HG03460 (cell line): ENCODE data around the gene COA3.

ENCODE experiments used
- ATAC-seq: cut with Tn5 transposase; IDR thresholded peaks from one replicate; pipeline ENCODE4 v1.9.1; 2021; ENCODE audit not compliant: unreplicated experiment

The COA3 gene

DNA sequence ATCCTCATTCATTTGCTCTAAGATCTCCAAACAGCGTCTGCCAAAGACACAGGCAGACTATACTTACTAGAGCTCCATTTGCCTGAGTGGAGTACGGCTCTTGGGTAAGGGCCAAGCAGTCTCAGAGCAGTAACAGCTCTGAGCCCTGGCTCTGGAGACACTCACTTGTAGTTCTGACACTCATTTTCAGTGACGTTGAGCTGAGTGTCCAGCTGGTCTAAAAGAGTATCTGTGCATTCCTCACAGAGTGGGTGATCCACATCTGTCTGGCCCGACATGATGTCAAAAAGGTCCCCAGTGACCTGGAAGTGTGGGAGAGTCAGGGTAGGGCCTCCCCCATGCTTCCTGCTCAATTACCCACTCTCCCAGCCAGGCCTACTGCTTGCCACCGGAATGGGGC, 19.9 kb upstream of the COA3 start:
- ATAC-seq, result no peak

DNA sequence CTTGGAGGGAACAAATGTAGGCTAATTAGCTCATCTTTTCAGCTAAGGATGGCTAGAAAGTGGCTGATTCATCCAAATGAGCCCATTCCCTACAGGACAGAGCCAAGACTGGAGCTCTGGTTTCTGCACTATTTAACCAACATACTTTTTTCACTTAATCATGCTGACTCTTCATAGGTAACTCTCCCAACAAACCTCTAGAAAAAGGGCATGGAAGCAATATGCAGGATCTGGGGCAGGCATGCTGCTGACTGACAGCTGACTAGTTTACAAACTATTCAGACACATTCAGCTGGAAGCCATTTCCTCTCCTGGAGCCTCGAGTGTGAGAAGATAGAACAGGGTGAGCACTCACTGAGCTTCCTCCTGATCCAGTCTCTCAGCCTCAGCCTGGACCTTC, 19.4 kb upstream of the COA3 start:
- ATAC-seq, result no peak

DNA sequence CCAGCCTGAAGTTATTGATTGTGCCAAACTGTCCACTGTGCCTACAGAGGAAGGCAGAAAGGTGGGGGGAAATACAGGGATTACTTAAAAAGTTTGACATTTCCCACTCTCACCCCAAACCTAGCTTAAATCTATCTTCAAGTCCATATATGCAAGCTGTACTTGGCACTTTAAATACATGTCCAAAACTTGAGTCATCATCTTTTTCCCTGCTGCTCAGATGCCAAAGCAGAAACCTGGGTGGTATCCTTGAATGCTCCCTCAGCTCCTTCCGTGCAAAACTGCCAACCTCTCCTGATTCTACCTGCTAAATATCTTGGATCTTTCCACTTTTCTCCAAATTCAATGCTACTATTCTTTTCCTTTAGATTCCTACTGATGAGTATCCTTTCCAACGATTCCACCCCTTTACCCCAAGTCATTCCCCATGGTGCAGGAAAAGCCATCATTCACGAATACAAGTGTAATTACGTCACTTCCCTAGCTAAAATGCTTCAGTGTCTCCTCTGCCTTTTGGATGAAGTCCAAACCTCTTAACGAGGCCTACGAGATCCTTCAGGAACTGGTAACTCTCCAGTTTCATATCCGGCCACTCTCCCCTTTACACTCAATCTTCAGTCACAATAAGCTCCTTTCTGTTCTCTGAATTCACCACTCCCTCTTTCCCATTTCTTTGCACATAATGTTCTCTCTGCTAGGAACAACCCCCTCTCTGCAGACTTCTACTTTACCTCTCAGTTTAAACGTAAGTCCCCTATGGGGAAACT, 16.3 kb upstream of the COA3 start:
- no peak for ATAC-seq

DNA sequence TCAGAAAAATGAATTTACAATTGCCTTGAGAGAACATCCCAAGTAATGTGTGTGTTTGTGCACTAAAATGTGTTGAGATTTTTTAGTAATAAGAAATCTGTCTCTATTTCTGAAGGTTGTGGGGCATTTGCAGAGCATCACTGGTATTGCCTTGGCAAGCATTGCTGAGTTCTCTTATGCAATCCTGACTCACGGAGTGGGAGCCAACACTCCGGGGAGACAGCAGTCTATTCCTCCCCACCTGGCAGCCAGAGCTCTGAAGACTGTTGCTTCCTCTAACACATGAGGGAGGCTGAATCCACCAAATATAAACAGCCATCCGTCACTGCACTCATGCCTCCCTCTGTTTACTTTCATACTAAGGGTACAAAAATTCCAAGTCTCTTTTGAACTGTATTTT, 10.7 kb upstream of the COA3 start:
- ATAC-seq, result no peak

DNA sequence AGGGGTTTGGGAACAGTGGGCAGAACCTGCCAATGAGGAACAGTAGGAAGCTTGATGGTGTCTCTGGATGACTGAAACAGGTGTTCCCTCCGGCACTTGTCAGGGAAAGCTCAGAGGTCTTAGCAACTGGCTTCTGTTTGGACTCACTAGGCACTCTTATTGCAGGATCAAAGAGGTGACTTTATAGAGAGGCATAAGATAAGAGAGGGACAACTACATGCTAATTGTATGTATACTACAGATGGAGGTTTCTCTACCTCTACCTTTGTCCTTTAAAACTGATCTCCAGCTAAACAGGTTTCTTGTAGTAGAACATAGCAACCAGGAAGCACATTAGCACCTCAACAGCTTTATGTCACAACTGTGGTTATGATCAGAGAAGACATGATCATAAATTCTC, 7.7 kb upstream of the COA3 start:
- no peak for ATAC-seq

DNA sequence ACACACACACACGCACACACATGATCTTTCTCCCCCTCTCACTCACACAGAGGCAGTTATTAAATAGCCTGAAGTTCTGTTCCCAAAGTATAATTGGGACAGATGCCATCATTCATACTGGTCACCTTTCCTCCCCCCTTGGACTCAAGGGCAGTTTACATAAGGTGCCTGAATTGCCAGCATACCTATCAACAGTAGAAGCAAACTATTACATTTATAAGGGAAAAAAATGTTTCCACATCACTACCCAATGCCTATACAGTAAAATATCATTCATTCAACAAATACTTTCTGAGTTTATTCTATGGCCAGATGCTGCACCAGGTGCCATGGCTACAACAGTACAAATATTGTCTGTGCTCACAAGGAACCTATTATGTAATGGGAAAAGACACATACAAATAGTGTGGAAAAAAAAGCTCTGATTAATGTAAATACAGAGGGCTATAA, 6.4 kb upstream of the COA3 start:
- no peak for ATAC-seq

DNA sequence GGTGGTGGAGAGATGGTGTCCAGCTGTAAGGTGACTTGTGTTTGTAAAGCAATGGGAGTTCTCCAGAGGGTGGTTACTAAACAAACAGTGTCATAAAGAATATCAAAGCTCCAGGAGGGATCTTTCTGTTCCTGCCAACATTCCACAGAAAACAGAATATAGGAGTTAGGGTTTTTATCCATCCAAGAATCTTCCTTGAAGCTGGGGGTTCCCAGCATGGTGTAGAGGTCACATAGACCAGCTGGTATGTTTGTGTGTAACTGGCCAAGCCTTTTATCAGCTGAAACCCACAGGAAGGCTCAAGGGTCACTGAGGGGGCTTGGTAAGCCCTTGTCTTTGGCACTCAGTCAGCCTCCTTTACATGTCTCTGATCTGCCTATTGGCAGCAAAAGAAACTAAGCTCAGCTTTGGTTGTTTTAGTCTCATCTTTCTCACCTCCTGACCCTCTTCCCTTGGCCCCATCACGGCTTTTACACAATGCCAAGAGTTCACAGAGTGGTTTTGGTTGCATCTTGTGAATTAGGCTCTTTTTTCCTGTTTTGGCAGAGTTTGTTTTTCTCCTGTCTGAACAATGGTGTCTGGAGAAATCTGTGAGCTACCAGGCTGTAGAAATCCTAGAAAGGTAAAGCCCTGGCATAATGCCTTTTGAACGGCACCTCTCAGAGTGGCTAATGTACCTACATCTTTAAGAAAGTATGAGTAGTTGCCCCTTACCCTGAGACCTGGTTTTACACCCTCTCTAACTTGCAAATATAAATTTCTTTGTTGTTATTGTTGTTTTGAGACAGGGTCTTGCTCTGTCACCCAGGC, 4.8 kb upstream of the COA3 start:
- ATAC-seq, result no peak

DNA sequence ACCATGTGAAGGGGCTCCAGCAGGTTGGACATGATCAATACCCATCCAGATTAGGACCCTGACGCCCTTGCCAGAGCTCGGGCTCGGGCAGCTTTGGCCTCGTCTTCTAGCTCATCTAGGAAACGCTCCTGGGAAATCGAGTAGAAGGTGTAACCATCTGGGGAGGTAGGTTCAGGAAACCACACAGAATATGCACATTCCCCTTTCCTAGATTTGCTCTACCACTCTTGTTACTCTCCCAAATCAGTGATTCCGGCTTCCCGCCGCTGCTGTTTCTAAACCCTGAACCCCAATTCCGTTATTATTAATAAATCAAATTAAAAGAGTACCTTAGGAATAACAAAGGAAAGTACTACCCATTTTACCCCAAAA, 507 bp downstream of the COA3 start:
- no peak for ATAC-seq

DNA sequence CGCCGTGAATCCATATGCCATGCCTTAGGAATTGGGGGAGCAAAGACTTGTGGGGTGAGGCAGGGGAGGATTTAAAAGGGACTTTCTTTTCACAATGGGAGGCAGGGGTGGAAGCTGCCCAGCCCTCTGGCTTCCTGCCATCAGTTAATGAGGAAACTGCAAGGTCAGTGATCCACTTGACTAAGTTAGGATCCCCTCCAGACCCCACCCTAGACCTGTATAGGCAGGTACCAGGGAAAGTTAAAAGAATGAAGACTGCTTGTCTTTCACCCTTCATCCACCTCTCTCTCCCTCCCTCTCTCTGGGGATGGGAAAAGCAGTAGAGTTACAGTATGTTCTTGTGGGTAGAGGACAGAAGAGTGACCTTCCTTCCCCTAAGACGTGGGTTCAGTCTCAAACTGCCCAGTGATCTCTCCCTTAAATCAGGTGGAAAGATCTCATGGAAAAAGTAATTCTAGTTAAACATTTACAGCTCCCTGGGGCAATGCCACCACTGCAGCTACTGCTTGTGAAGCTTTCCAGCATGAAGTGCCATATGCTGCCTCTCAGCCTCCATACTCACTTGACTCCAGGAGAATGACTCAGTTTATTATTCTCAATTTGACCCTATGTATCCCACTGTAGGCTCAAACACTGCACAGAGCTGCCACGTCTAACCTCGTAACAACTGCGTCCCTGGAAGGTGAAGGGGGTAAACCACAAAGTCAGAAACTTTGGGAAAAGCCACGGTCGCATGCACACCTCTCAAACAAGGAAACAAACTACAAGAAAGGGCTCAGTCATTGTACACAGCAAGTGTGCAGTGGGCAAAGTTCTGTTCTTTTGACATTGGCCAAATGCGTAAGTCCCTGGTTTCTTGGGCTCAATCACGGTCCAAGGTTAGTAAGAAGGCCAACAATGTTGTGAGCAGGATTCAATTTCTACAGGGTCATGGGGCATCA, 1.2 kb downstream of the COA3 start:
- ATAC-seq, result no peak

DNA sequence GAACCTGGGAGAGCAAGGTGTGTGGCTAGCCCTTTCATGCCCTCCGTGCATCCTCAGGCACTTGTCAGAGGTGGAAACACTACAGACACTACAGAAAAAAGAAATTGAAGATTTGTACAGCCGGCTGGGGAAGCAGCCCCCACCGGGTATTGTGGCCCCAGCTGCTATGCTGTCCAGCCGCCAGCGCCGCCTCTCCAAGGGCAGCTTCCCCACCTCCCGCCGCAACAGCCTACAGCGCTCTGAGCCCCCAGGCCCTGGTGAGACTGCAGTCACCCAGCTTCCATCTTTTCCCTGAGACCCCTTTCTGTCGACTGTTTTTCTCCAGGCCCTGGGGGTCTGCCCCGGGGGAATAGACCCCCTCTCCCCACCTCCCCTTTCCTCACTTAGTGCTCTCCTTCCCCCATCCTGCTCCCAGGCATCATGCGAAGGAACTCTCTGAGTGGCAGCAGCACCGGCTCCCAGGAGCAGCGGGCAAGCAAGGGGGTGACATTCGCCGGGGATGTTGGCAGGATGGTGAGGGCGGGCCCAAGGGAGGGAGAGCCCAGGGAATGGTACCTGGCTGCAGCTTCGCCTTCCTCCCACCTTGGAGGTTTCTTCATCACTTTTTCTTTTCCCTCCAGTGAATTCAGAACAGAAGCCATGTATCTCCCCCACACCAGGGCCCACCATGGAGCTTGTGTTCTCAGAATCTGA, 2.3 kb downstream of the COA3 start:
- ATAC-seq, result no peak

DNA sequence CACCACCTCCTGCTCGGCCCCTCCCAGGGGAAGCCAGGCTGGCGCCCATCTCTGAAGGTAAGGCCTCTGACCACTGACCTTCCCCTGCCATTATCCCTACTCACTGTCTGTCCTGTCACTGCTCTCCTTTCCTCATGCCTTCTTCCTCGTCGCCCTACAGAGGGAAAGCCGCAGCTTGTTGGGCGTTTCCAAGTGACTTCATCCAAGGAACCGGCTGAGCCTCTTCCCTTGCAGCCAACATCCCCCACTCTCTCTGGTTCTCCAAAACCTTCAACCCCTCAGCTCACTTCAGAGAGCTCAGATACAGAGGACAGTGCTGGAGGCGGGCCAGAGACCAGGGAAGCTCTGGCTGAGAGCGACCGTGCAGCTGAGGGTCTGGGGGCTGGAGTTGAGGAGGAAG, 3.0 kb downstream of the COA3 start:
- no peak for ATAC-seq

DNA sequence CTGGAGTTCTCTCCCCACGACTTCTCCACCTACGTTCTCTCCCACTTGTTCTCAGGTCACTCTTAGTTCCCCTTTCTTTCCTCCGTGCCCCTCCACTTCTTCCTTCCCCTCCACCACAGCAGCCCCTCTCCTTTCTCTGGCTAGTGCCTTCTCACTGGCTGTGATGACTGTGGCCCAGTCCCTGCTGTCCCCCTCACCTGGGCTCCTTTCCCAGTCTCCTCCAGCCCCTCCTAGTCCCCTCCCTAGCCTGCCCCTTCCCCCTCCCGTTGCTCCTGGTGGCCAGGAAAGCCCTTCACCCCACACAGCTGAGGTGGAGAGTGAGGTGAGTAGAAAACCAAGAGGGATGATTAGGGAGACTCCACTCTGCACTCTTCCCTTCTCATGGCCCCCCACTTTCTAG, 3.4 kb downstream of the COA3 start:
- ATAC-seq, result no peak

DNA sequence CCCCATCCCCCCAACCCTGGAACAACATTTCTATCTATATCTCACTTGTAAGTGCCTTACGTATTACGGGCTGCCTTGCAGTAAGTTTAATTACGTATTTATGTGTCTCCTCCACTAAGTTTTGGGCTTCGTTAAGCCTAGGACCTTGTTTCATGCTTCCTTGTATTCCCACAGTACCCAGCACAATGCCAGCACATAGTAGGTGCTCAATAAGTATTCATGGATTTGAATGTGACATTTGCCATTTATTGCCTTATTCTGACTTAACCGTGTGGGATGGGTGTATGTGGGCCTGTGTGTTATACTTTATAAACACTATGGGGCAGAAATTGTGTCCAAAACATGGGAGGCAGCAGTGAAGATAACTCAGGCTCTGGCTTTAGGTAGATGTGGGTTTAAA, 6.0 kb downstream of the COA3 start:
- ATAC-seq, result no peak

DNA sequence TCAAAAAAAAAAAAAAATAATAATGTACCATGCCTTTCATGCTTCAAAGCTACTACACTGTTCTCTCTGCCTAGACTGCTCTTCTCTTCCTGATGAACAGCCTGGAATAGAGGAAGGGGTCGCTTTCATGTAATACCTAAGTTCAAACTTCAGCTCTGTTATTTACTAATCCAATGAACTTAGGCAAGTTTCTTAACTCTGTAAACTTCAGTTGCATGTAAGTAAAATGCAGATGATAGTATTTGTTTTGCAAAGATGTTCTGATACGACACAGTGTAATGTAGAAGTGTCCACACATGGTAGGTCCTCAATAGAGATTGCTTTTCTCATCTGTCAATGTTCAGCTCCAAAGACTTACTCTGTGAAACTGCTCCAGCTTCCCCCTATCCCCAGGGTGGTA, 6.6 kb downstream of the COA3 start:
- no peak for ATAC-seq

DNA sequence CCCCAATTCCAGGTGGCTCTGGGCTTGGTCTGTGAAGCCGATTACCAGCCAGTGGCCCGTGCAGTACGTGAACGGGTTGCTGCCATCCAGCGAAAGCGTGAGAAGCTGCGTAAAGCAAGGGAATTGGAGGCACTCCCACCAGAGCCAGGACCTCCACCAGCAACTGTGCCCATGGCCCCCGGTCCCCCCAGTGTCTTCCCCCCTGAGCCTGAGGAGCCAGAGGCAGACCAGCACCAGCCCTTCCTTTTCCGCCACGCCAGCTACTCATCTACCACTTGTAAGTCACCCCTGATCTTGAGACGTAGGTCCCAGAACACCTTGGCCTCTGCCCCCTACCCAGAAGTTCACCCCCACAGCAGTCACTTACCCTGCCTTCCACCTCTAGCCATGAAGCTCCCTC, 11.2 kb downstream of the COA3 start:
- ATAC-seq, result no peak

DNA sequence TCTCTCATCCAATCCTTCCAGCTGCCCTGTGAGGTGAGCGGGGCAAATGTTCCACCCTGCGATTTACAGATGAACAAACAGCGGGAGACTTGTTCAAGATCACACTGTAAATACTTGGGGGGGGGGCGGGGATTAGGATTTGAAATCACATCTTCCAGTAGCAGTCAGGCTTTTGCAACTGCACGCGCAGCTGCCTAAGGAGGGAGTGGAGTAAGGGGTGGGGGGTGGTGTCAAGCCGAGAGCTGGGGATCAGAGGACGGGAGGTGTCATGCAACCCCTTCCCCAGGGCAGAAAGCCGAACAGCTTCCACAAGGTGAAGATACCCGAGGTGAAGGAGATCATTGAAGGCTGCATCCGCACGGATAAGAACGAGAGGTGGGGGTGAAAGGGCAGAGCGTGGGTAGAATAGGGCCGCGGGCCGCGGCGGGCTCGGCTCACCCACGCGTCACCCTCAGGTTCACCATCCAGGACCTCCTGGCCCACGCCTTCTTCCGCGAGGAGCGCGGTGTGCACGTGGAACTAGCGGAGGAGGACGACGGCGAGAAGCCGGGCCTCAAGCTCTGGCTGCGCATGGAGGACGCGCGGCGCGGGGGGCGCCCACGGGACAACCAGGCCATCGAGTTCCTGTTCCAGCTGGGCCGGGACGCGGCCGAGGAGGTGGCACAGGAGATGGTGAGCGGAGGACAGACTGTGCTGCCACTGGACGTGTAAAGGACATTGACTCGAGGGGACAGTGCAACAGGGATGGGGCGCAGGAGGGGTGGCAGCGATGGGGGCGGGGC, 13.5 kb downstream of the COA3 start:
- ATAC-seq, result no peak

DNA sequence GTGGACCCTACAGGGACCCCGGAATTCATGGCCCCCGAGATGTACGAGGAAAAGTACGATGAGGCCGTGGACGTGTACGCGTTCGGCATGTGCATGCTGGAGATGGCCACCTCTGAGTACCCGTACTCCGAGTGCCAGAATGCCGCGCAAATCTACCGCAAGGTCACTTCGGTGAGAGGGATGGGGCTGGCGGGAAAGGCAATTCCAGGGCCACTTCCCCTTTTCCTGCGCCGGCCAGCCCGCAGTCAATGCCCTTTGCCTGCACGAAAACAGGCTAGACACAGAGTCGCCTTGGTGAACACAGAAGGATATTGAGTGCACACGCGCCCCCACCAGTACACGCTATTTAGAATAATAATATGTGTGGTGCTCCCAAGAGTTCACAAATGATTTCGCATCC, 14.1 kb downstream of the COA3 start:
- no peak for ATAC-seq

DNA sequence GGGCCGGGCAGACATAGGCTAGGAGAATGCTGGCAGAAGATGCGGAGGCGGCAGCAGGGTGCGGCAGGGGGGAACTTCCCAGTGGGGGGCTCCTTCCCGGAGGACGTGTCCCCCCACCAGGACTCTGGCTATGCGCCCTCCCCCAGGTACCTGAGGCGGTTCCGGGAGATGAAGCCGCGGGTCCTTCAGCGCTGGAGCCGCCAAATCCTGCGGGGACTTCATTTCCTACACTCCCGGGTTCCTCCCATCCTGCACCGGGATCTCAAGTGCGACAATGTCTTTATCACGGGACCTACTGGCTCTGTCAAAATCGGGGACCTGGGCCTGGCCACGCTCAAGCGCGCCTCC, 14.7 kb downstream of the COA3 start:
- ATAC-seq, result no peak

DNA sequence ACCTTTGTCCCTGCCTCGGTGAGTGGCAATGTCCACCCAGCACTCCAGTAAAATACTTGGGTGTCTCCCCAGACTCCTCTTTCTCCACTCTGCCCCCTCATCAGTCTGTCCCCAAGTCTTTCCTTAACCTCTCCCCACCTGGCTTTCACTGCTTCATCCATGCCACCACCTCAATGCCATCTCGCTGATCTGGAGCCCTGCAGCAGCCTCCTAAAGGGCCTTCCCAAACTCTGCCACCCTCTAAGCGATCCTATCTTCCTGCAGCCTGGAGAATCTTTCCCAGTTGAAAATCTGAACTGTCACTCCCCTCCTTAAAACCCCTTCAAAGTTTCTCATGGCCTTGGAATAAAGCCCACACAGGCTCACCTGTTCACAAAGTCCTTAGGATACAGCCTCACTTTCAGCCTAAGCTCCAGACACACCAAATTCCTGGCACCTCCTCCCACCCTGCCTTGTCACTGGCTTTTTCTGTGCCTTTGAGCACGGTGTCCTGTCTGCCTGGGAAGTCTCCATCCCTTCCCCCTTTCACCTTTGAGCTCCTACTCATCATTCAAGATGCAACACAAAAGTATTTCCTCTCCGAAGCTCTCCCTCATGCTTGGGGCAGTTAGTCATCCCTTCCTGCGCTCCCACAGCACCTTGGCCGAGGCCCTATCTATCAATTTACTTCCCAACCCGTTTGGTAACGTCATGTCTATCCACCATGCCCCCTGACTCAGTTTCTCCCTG, 15.3 kb downstream of the COA3 start:
- no peak for ATAC-seq
